ENCODE data around the gene OR4S1. TPM values are rescaled to one million over a fixed set of nuclear protein-coding genes. Genes with fewer than 3 reads are reported as not detected.

The OR4S1 gene, protein sequence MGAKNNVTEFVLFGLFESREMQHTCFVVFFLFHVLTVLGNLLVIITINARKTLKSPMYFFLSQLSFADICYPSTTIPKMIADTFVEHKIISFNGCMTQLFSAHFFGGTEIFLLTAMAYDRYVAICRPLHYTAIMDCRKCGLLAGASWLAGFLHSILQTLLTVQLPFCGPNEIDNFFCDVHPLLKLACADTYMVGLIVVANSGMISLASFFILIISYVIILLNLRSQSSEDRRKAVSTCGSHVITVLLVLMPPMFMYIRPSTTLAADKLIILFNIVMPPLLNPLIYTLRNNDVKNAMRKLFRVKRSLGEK
- total RNA-seq (2016; rRNA removed; fragmentation: Illumina TruSeq; extraction: Trizol): not detected in 2 replicates
- total RNA-seq (2016; cell fraction: cytosol; rRNA removed; fragmentation: Illumina TruSeq; extraction: Trizol; ENCODE audit: low read depth): not detected in 2 replicates
- not detected in 2 replicates for total RNA-seq (2016; cell fraction: insoluble cytoplasmic fraction; rRNA removed; fragmentation: Illumina TruSeq; extraction: Trizol)
- not detected in 2 replicates for total RNA-seq (2016; cell fraction: membrane; rRNA removed; fragmentation: Illumina TruSeq; extraction: Trizol)
- total RNA-seq (2016; cell fraction: nucleus; rRNA removed; fragmentation: Illumina TruSeq; extraction: Trizol): not detected in 2 replicates
- polyA plus RNA-seq (2011; rRNA removed): not detected in 2 replicates
- polyA plus RNA-seq (2011; cell fraction: cytosol; rRNA removed): not detected in 2 replicates
- polyA plus RNA-seq (2011; cell fraction: nucleus; rRNA removed): not detected in 2 replicates
- not detected in 2 replicates for polyA plus RNA-seq (2012)
- polyA plus RNA-seq (2016; cell fraction: cytosol; fragmentation: Illumina TruSeq; extraction: Trizol; ENCODE audit: low read depth): not detected in 2 replicates
- polyA plus RNA-seq (2016; cell fraction: insoluble cytoplasmic fraction; fragmentation: Illumina TruSeq; extraction: Trizol; ENCODE audit: low read depth): not detected in 2 replicates
- not detected in 2 replicates for polyA plus RNA-seq (2016; cell fraction: membrane; fragmentation: Illumina TruSeq; extraction: Trizol; ENCODE audit: low read depth)
- not detected in 2 replicates for polyA plus RNA-seq (2016; cell fraction: nucleus; fragmentation: Illumina TruSeq; extraction: Trizol; ENCODE audit: insufficient read depth, low read depth)
- not detected in 2 replicates for polyA minus RNA-seq (2011; rRNA and poly(A)+ RNA removed; ENCODE audit: low replicate concordance)
- polyA minus RNA-seq (2011; cell fraction: cytosol; rRNA and poly(A)+ RNA removed): not detected in 2 replicates
- not detected in 2 replicates for polyA minus RNA-seq (2011; cell fraction: nucleus; rRNA and poly(A)+ RNA removed)
- Bru-seq, nascent RNA: not detected
- BruChase-seq, experiment 1, labeled RNA remaining after a 6-hour chase: not detected
- not detected for BruChase-seq, experiment 2, labeled RNA remaining after a 2-hour chase
- long read RNA-seq, experiment 1: 0 reads
- long read RNA-seq, experiment 2: 0 reads

DNA sequence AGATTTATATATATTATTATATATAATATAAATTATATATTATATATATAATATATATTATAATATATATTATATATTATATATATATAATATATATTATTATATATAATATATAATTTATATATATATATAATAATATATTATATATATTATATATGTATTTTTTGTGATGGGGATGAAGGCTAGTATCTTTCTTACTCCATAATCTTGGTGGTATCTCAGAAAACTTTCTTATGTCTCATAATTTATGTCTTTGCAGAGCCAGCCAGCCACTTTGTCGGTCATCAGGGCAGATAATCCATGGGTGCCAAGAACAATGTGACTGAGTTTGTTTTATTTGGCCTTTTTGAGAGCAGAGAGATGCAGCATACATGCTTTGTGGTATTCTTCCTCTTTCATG is at the start of gene OR4S1:
TSS of gene OR4S1 (plus strand) at position 301 of the 400 bp plus-strand sequence. CDS start at position 301, 0 bp downstream.
- 0% methylated on average over 1 of the region's 1 CpG for WGBS (ENCODE audit: low lambda C conversion rate)
- Histone ChIP-seq H2AFZ (ENCODE audit: low read length) (no peak within 1 kb of the TSS), H3K4me1 (ENCODE audit: insufficient read depth, low read length) (no peaks in the 10 kb centered on the region), H4K20me1 (ENCODE audit: insufficient read depth, low read length) (no peaks in the 10 kb centered on the region), H3K9ac (ENCODE audit: insufficient read depth, low read depth, low read length) (no peak within 1 kb of the TSS), H3K27ac (ENCODE audit: extremely low read length, insufficient read depth, low read length) (no peak within 1 kb of the TSS), H3K36me3 (replicated peaks in 1 of 2; ENCODE audit: control insufficient read depth in 1 of 2, insufficient read depth in 2 of 2, low read length in 2 of 2) (no peaks in the 10 kb centered on the region), H3K79me2 (ENCODE audit: insufficient read depth, low read length) (no peaks in the 10 kb centered on the region), H3K9me3 (ENCODE audit: low read length) (no peaks in the 10 kb centered on the region), H3K4me3 (replicated peaks in 1 of 3; ENCODE audit: insufficient read depth in 1 of 3, low read depth in 2 of 3, low read length in 3 of 3) (no peak within 1 kb of the TSS), H3K4me2 (ENCODE audit: low read depth, low read length) (no peak within 1 kb of the TSS), H3K27me3 (ENCODE audit: control insufficient read depth in 1 of 2, insufficient read depth in 2 of 2, low read length in 2 of 2) (no peaks in the 10 kb centered on the region; a peak in 1 of 5 replicates)
- no peak for TF ChIP-seq ZBTB38 (CRISPR knock-in tag; IDR thresholded peaks at IDR 0.05)
- TF ChIP-seq CCDC6 (CRISPR knock-in tag; IDR thresholded peaks at IDR 0.05): no peak
- TF ChIP-seq TEAD2 (CRISPR knock-in tag; IDR thresholded peaks at IDR 0.05): no peak
- no peak for TF ChIP-seq ISL2 (CRISPR knock-in tag; IDR thresholded peaks at IDR 0.05)
- TF ChIP-seq, protein P1, sequence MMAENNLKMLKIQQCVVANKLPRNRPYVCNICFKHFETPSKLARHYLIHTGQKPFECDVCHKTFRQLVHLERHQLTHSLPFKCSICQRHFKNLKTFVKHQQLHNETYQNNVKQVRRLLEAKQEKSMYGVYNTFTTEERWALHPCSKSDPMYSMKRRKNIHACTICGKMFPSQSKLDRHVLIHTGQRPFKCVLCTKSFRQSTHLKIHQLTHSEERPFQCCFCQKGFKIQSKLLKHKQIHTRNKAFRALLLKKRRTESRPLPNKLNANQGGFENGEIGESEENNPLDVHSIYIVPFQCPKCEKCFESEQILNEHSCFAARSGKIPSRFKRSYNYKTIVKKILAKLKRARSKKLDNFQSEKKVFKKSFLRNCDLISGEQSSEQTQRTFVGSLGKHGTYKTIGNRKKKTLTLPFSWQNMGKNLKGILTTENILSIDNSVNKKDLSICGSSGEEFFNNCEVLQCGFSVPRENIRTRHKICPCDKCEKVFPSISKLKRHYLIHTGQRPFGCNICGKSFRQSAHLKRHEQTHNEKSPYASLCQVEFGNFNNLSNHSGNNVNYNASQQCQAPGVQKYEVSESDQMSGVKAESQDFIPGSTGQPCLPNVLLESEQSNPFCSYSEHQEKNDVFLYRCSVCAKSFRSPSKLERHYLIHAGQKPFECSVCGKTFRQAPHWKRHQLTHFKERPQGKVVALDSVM (CRISPR knock-in tag; IDR thresholded peaks at IDR 0.05): no peak
- no peak for TF ChIP-seq ZNF703 (CRISPR knock-in tag; IDR thresholded peaks at IDR 0.05; ENCODE audit: borderline replicate concordance)
- no peak for TF ChIP-seq ZNF781 (CRISPR knock-in tag; IDR thresholded peaks at IDR 0.05; ENCODE audit: borderline replicate concordance, not compliant biosample characterization)
- no peak for TF ChIP-seq HMGA1 (CRISPR knock-in tag; conservative IDR thresholded peaks at IDR 0.05)
- TF ChIP-seq, protein P2, sequence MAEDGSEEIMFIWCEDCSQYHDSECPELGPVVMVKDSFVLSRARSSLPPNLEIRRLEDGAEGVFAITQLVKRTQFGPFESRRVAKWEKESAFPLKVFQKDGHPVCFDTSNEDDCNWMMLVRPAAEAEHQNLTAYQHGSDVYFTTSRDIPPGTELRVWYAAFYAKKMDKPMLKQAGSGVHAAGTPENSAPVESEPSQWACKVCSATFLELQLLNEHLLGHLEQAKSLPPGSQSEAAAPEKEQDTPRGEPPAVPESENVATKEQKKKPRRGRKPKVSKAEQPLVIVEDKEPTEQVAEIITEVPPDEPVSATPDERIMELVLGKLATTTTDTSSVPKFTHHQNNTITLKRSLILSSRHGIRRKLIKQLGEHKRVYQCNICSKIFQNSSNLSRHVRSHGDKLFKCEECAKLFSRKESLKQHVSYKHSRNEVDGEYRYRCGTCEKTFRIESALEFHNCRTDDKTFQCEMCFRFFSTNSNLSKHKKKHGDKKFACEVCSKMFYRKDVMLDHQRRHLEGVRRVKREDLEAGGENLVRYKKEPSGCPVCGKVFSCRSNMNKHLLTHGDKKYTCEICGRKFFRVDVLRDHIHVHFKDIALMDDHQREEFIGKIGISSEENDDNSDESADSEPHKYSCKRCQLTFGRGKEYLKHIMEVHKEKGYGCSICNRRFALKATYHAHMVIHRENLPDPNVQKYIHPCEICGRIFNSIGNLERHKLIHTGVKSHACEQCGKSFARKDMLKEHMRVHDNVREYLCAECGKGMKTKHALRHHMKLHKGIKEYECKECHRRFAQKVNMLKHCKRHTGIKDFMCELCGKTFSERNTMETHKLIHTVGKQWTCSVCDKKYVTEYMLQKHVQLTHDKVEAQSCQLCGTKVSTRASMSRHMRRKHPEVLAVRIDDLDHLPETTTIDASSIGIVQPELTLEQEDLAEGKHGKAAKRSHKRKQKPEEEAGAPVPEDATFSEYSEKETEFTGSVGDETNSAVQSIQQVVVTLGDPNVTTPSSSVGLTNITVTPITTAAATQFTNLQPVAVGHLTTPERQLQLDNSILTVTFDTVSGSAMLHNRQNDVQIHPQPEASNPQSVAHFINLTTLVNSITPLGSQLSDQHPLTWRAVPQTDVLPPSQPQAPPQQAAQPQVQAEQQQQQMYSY (CRISPR knock-in tag; IDR thresholded peaks at IDR 0.05): no peak
- TF ChIP-seq ZNF629 (CRISPR knock-in tag; conservative IDR thresholded peaks at IDR 0.05): no peak
- no peak for TF ChIP-seq ZNF775 (CRISPR knock-in tag; IDR thresholded peaks at IDR 0.05; ENCODE audit: borderline replicate concordance)
- TF ChIP-seq CBFB (CRISPR knock-in tag; IDR thresholded peaks at IDR 0.05): no peak
- BruUV-seq (replicated peaks): no TSS peak
- in situ Hi-C loops (cut with HindIII; ENCODE audit: extremely low pct_ligation_motif_present, low pct_unique_long_range_greater_than_20kb): no loop called here
- intact Hi-C loops (cut with micrococcal nuclease; ENCODE audit: unreplicated experiment): loop anchor here (5.0 kb wide), 1 partner anchor 1221 kb away; no protein-coding TSS in a partner anchor
- ChIA-PET POLR2A (no interaction called here), CTCF (ENCODE audit: low intra/inter-chr PET ratio, low total read pairs) (no interaction called here)
- ATAC-seq (no peak), FAIRE-seq (no peak), DNase-seq (ENCODE audit: low spot score) (no peak)
